Keratinocyte (primary cell): Measurements from ENCODE around the gene SNRPA1. TPM values are rescaled to one million over a fixed set of nuclear protein-coding genes. Genes with fewer than 3 reads are reported as not detected.

Experiments
- DNase-seq: peaks from one replicate; pipeline ENCODE4 v3.0.0-alpha.2; 2011; ENCODE audit warnings: low read depth, missing footprints, low spot score
- FAIRE-seq: peaks from 2 replicates; lab custom pipeline; 2011; peaks lifted over from hg19 to GRCh38; lab: Jason Lieb, UNC
- H2AFZ ChIP-seq: 2 replicates; pipeline ENCODE4 v1.6.0; 2012; ENCODE audit warnings: low read length, control low read depth, inconsistent platforms; ENCODE audit not compliant: control insufficient read depth
- H3K27ac ChIP-seq: 2 replicates; pipeline ENCODE4 v1.5.1; 2011; ENCODE audit warnings: low read length; ENCODE audit not compliant: control insufficient read depth, insufficient read depth
- H3K27me3 ChIP-seq: 3 replicates; pipeline ENCODE4 v1.6.0; 2011; ENCODE audit warnings: low read length; ENCODE audit not compliant: control insufficient read depth, insufficient read depth; ENCODE audit errors: extremely low read depth
- H3K36me3 ChIP-seq, 2 experiments: 2 replicates in 1 of 2; 3 replicates in 1 of 2; pipeline ENCODE4 v1.5.1; 2011; ENCODE audit warnings: low read length in 2 of 2, mild to moderate bottlenecking in 1 of 2; ENCODE audit not compliant: control insufficient read depth in 2 of 2, insufficient read depth in 2 of 2; ENCODE audit errors: extremely low read depth in 1 of 2
- H3K4me1 ChIP-seq: 3 replicates; pipeline ENCODE4 v1.5.1; 2011; ENCODE audit warnings: low read length; ENCODE audit not compliant: control insufficient read depth, insufficient read depth; ENCODE audit errors: extremely low read depth
- H3K4me2 ChIP-seq: 3 replicates; pipeline ENCODE4 v1.6.0; 2011; ENCODE audit warnings: low read depth, low read length; ENCODE audit not compliant: control insufficient read depth, insufficient read depth; ENCODE audit errors: extremely low read depth
- H3K4me3 ChIP-seq, 3 experiments: fragments of 200-600 bp in 1 of 3; sonication (generic) in 1 of 3; 2 replicates in 2 of 3; 3 replicates in 1 of 3; pipeline ENCODE4 v1.5.1; 2011 to 2016; ENCODE audit warnings: low read length in 3 of 3, mild to moderate bottlenecking in 3 of 3, control low read depth in 2 of 3, inconsistent platforms in 1 of 3, low read depth in 1 of 3, mixed read lengths in 1 of 3, mixed run types in 1 of 3, moderate library complexity in 1 of 3; ENCODE audit not compliant: control insufficient read depth in 2 of 3, insufficient read depth in 2 of 3; ENCODE audit errors: extremely low read depth in 1 of 3
- H3K79me2 ChIP-seq: 2 replicates; pipeline ENCODE4 v1.6.0; 2012; ENCODE audit warnings: low read length; ENCODE audit not compliant: control insufficient read depth, insufficient read depth
- H3K9ac ChIP-seq: 3 replicates; pipeline ENCODE4 v1.6.0; 2011; ENCODE audit warnings: low read length; ENCODE audit not compliant: control insufficient read depth, insufficient read depth; ENCODE audit errors: extremely low read depth
- H3K9me1 ChIP-seq: 3 replicates; pipeline ENCODE4 v1.6.0; 2011; ENCODE audit warnings: low read length; ENCODE audit not compliant: control insufficient read depth, insufficient read depth; ENCODE audit errors: extremely low read depth
- H3K9me3 ChIP-seq: 2 replicates; pipeline ENCODE4 v1.5.1; 2012; ENCODE audit warnings: low read depth, low read length; ENCODE audit not compliant: control insufficient read depth
- H4K20me1 ChIP-seq: 3 replicates; pipeline ENCODE4 v1.6.0; 2011; ENCODE audit warnings: low read length; ENCODE audit not compliant: control insufficient read depth, insufficient read depth; ENCODE audit errors: extremely low read depth
- EZH2 ChIP-seq: IDR thresholded peaks from one replicate; pipeline ENCODE4 v1.6.1; 2012; ENCODE audit warnings: inconsistent platforms, mild to moderate bottlenecking, low read length, moderate library complexity
- dilution Hi-C: fragments of 300-500 bp; cut with MboI; formaldehyde crosslinking; loops from one replicate; pipeline ENCODE4 v1.7.0; 2020; ENCODE audit warnings: low sequenced_read_pairs; ENCODE audit not compliant: extremely low pct_ligation_motif_present
- polyA plus RNA-seq, 5 experiments: library from polyadenylated mRNA; depleted of rRNA in 3 of 5; stranded (reverse) in 3 of 5; stranded (forward) in 1 of 5; unstranded in 1 of 5; fragments of >200 nt; gene quantifications; 1 replicate in 1 of 5; 2 replicates in 3 of 5; 3 replicates in 1 of 5; pipeline versions ENCODE4 v1.2.1 to v1.2.3, GENCODE V29; 2011 to 2012; ENCODE audit warnings: missing spikeins in 2 of 5, low read depth in 1 of 5, low replicate concordance in 1 of 5
- TF ChIP-seq, protein P1 (sequence below), 3 experiments: IDR thresholded peaks in 1 of 3; conservative IDR thresholded peaks in 1 of 3; optimal IDR thresholded peaks in 1 of 3; 2 replicates in 2 of 3; 3 replicates in 1 of 3; pipeline versions ENCODE3 to v1.5.1; 2011; ENCODE audit warnings: low read length in 3 of 3, mild to moderate bottlenecking in 3 of 3, moderate library complexity in 2 of 3, control low read depth in 1 of 3, inconsistent platforms in 1 of 3; ENCODE audit not compliant: insufficient read depth in 2 of 3; ENCODE audit errors: extremely low read depth in 1 of 3

SNRPA1 gene
- polyA plus RNA-seq, 1 donor (not counting 4 experiments of a cell fraction or from before 2014, with no cell fraction given) = 106 TPM

DNA sequence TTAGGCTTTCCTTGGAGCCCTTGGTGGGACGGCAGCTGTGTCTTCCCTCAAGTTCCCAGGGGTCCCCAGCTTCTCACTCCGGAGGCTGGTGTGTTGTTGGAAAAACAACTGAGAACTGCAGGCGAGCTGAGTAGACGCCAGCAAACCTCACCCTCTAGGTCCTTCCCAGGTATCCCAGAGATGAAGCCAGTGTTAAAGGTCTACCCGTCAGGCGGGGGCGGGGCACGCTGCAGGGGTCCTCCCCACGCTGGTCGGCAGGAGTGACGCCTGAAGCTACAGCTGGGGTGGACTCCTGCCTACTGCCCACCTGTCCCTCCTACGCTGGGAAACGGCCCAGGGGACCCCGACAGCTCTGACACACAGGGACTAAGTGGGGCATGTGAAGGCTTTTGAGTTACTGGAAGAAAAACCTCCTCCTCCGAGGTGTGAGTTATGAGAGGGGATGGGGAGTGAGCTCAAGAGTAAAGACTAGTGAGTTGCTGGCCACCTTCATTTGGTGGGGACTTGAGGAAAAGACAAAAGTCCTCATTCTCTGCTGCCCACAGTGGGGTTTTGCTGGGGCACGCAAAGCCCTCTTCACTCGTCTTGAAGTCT lies 32.2 kb upstream of the SNRPA1 start:
- no peak overlapping the region for H3K4me2 ChIP-seq
- H3K9me3 ChIP-seq = no peaks in the 10 kb centered on the region
- DNase-seq (no peak), FAIRE-seq (no peak)
- H3K27me3 ChIP-seq = no peaks in the 10 kb centered on the region
- no peaks in the 10 kb centered on the region for H4K20me1 ChIP-seq
- peaks cover 0 to 3% of the 10 kb centered on the region in 2 experiments for H3K36me3 ChIP-seq
- H3K4me1 ChIP-seq = no peaks in the 10 kb centered on the region
- no peak overlapping the region for H3K27ac ChIP-seq
- dilution Hi-C loops = no loop called here
- no peaks in the 10 kb centered on the region for H3K79me2 ChIP-seq
- no peaks in the 10 kb centered on the region for H3K9me1 ChIP-seq
- TF ChIP-seq EZH2 = no peak
- TF ChIP-seq, protein P1, sequence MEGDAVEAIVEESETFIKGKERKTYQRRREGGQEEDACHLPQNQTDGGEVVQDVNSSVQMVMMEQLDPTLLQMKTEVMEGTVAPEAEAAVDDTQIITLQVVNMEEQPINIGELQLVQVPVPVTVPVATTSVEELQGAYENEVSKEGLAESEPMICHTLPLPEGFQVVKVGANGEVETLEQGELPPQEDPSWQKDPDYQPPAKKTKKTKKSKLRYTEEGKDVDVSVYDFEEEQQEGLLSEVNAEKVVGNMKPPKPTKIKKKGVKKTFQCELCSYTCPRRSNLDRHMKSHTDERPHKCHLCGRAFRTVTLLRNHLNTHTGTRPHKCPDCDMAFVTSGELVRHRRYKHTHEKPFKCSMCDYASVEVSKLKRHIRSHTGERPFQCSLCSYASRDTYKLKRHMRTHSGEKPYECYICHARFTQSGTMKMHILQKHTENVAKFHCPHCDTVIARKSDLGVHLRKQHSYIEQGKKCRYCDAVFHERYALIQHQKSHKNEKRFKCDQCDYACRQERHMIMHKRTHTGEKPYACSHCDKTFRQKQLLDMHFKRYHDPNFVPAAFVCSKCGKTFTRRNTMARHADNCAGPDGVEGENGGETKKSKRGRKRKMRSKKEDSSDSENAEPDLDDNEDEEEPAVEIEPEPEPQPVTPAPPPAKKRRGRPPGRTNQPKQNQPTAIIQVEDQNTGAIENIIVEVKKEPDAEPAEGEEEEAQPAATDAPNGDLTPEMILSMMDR (optimal IDR thresholded peaks at IDR 0.05 in 1 of 3, IDR thresholded peaks at IDR 0.05 in 1 of 3, conservative IDR thresholded peaks at IDR 0.05 in 1 of 3; ENCODE audit: extremely low read depth in 1 of 3, insufficient read depth in 2 of 3, low read length in 3 of 3) = no peak
- no peak overlapping the region for H3K9ac ChIP-seq
- H3K4me3 ChIP-seq = no peak overlapping the region
- H2AFZ ChIP-seq = no peak overlapping the region

DNA sequence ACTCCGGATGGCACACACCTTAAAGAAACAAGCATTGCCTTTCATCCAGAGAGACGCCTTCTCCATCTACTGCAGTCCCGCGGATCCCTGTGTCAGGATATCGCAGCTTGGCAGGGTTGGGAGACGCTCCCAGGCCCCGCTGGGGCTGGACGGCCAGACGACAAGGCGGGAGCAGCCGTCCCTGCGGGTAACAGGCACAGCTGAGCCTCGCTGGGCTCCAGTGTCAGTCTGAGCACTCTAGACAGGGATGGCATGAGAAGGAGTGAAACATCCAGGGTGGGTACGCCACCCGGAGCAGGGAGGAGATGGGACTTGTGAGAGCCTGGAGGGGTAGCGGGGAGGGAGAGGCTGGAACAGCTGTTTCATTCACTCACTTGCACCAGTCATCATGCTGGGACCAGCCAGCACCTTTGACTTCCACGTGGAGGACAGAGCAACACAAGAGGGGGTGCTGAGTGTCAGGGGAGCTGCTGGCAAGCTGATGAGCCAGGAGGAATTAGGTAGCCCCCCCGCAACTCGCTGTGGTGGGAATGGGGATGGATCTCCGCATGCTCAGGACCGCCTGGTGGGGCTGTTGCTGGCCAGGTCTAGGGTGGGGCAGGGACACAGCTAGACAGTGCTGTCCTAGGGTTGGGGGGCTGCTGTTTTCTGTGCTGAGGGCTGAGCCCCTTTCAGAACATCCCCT lies 31.6 kb upstream of the SNRPA1 start:
- H3K9ac ChIP-seq = no peak overlapping the region
- no peaks in the 10 kb centered on the region for H3K27me3 ChIP-seq
- H3K36me3 ChIP-seq = peaks cover 0 to 3% of the 10 kb centered on the region in 2 experiments
- H2AFZ ChIP-seq = no peak overlapping the region
- FAIRE-seq (no peak), DNase-seq (no peak)
- no peaks in the 10 kb centered on the region for H3K79me2 ChIP-seq
- H3K4me3 ChIP-seq = no peak overlapping the region
- dilution Hi-C loops = no loop called here
- H3K4me1 ChIP-seq = no peaks in the 10 kb centered on the region
- no peak overlapping the region for H3K27ac ChIP-seq
- H3K9me3 ChIP-seq = no peaks in the 10 kb centered on the region
- H3K9me1 ChIP-seq = no peaks in the 10 kb centered on the region
- H4K20me1 ChIP-seq = no peaks in the 10 kb centered on the region
- TF ChIP-seq EZH2 = no peak
- TF ChIP-seq, protein P1 (optimal IDR thresholded peaks at IDR 0.05 in 1 of 3, IDR thresholded peaks at IDR 0.05 in 1 of 3, conservative IDR thresholded peaks at IDR 0.05 in 1 of 3; ENCODE audit: extremely low read depth in 1 of 3, insufficient read depth in 2 of 3, low read length in 3 of 3) = no peak
- H3K4me2 ChIP-seq = no peak overlapping the region
